NAMALWA (cell line): Measurements from ENCODE around the gene SOHLH2.
A peak's percentile ranks its signal among the peaks of the same experiment; 100 is the strongest.

Source experiments
- DNase-seq: peaks from one replicate; pipeline ENCODE4 v3.0.0-alpha.2; 2015; ENCODE audit warnings: low spot score

Gene SOHLH2

GRCh38 chr13:36214163-36214921 is at the start of gene SOHLH2:
TSS of gene SOHLH2 (minus strand) at chr13:36214556. CDS start at chr13:36214526, 30 bp downstream.
- DNase-seq = no peak

- DNase-seq = no peak
Observed at GRCh38 chr13:36261976-36262375, 47.6 kb upstream of the SOHLH2 start.

- DNase-seq = no peak
Observed at GRCh38 chr13:36261011-36261410, 46.7 kb upstream of the SOHLH2 start.

- DNase-seq = peak; percentile 3
Observed at GRCh38 chr13:36259361-36260137, 45.2 kb upstream of the SOHLH2 start.

GRCh38 chr13:36258831-36259230 is 44.5 kb upstream of the SOHLH2 start:
- DNase-seq = no peak

GRCh38 chr13:36251526-36251925 is 37.2 kb upstream of the SOHLH2 start:
- no peak for DNase-seq

- no peak for DNase-seq
Observed at GRCh38 chr13:36251017-36251416, 36.7 kb upstream of the SOHLH2 start.

- DNase-seq = no peak
Observed at GRCh38 chr13:36248700-36249099, 34.3 kb upstream of the SOHLH2 start.

- DNase-seq = no peak
Observed at GRCh38 chr13:36244990-36245389, 30.6 kb upstream of the SOHLH2 start.

GRCh38 chr13:36244073-36244472 is 29.7 kb upstream of the SOHLH2 start:
- DNase-seq = no peak

- no peak for DNase-seq
Observed at GRCh38 chr13:36242761-36243160, 28.4 kb upstream of the SOHLH2 start.

GRCh38 chr13:36231236-36231635 is 16.9 kb upstream of the SOHLH2 start:
- DNase-seq = no peak

- no peak for DNase-seq
Observed at GRCh38 chr13:36224730-36225129, 10.4 kb upstream of the SOHLH2 start.

- DNase-seq = no peak
Observed at GRCh38 chr13:36219883-36220282, 5.5 kb upstream of the SOHLH2 start.

GRCh38 chr13:36217456-36217855 is 3.1 kb upstream of the SOHLH2 start:
- DNase-seq = no peak

- no peak for DNase-seq
Observed at GRCh38 chr13:36212789-36213188, 1.6 kb downstream of the SOHLH2 start.

GRCh38 chr13:36211567-36211966 is 2.8 kb downstream of the SOHLH2 start:
- DNase-seq = no peak

GRCh38 chr13:36210738-36211137 is 3.6 kb downstream of the SOHLH2 start:
- no peak for DNase-seq

GRCh38 chr13:36207672-36208071 is 6.7 kb downstream of the SOHLH2 start:
- no peak for DNase-seq

- no peak for DNase-seq
Observed at GRCh38 chr13:36193151-36193855, 21.1 kb downstream of the SOHLH2 start.

GRCh38 chr13:36192166-36192565 is 22.2 kb downstream of the SOHLH2 start:
- no peak for DNase-seq

- DNase-seq = no peak
Observed at GRCh38 chr13:36190771-36191170, 23.6 kb downstream of the SOHLH2 start.

- DNase-seq = no peak
Observed at GRCh38 chr13:36188441-36188840, 25.9 kb downstream of the SOHLH2 start.
